Left lung (tissue), 10 donors: ENCODE results near the gene CCDC92. TPM values are rescaled to one million over a fixed set of nuclear protein-coding genes. Genes with fewer than 3 reads are reported as not detected.
A peak's percentile ranks its signal among the peaks of the same experiment; 100 is the strongest.

Experiments used
- ATAC-seq: fragments of 200-7000 bp; cut with Tn5 transposase; one replicate; pipeline ENCODE4 v1.9.1; 2020; ENCODE audit warnings: moderate library complexity
- DNase-seq, 4 donors: peaks; one replicate each; pipeline ENCODE4 v3.0.0-alpha.2; 2013 to 2020
- H3K27ac ChIP-seq, 2 donors: fragments of 200-600 bp; sonication (generic) in 1 of 2; one replicate each; pipeline versions ENCODE4 v1.5.0 to v1.8.0; 2020 to 2021
- H3K27me3 ChIP-seq, 2 donors: fragments of 200-600 bp; sonication (generic) in 1 of 2; one replicate each; pipeline versions ENCODE4 v1.5.0 to v1.8.0; 2020 to 2021
- H3K36me3 ChIP-seq, 2 donors: fragments of 200-600 bp; sonication (generic) in 1 of 2; one replicate each; pipeline versions ENCODE4 v1.5.0 to v1.8.0; 2020 to 2021
- H3K4me1 ChIP-seq, 2 donors: fragments of 200-600 bp; one replicate each; pipeline ENCODE4 v1.8.0; 2021
- H3K4me3 ChIP-seq, 2 donors: fragments of 200-600 bp; sonication (generic) in 1 of 2; one replicate each; pipeline versions ENCODE4 v1.5.0 to v1.8.0; 2020 to 2021; ENCODE audit warnings: mild to moderate bottlenecking in 1 of 2
- H3K9me3 ChIP-seq, 2 donors: fragments of 200-600 bp; sonication (generic) in 1 of 2; one replicate each; pipeline versions ENCODE4 v1.5.0 to v1.8.0; 2020 to 2021
- CTCF ChIP-seq, 2 donors: fragments of 200-600 bp; sonication (generic) in 1 of 2; IDR thresholded peaks; one replicate each; pipeline versions ENCODE4 v1.5.0 to v1.8.0; 2021; ENCODE audit warnings: antibody characterized with exemption in 2 of 2
- intact Hi-C, 2 donors: fragments of 100-400 bp; cut with DNase I; formaldehyde crosslinking; loops; one replicate each; pipeline versions ENCODE4 v1.11.2 to v1.14.2; 2022
- polyA plus RNA-seq, 6 donors: library from polyadenylated mRNA; unstranded; fragments of 120-200 nt; gene quantifications; one replicate each; pipeline ENCODE4 v1.2.1, GENCODE V29; 2013; ENCODE audit not compliant: insufficient read length in 6 of 6
- total RNA-seq, 2 donors: library from RNA; stranded (reverse); fragmentation: NEBNext Ultra II Directional; extraction: Animal tissue kit (Norgen Biotek cat#: 25700); gene quantifications; one replicate each; pipeline ENCODE4 v1.2.1, GENCODE V29; 2021
- donor health status: DM: no; HTN: yes; CAD: no.
- donor health status: DM: no; HTN: no; CAD: no.

Gene CCDC92
- total and polyA plus RNA-seq, 8 donors, result 40.2 to 68.7 (median 58.1) TPM

- DNase-seq (no peak), ATAC-seq (peak; percentile 77)
- Histone ChIP-seq H3K27me3 (no peaks in the 10 kb centered on the region), H3K27ac (peak overlapping the region in 1 of 2 donors; percentile 2), H3K36me3 (peaks cover 0 to 31% of the 10 kb centered on the region in 2 donors), H3K9me3 (peaks cover 0 to 9% of the 10 kb centered on the region in 2 donors), H3K4me3 (no peak overlapping the region), H3K4me1 (peaks cover 0 to 6% of the 10 kb centered on the region in 2 donors)
- intact Hi-C loops, result no loop called here
- no peak for TF ChIP-seq CTCF (IDR thresholded peaks at IDR 0.05)
Measured at GRCh38 chr12:123946152-123946515, 26.5 kb downstream of the CCDC92 start.

GRCh38 chr12:123945287-123946151 is 27.1 kb downstream of the CCDC92 start:
- Histone ChIP-seq H3K27ac (peak overlapping the region in 1 of 2 donors; percentile 2), H3K9me3 (peaks cover 0 to 9% of the 10 kb centered on the region in 2 donors), H3K27me3 (no peaks in the 10 kb centered on the region), H3K36me3 (peaks cover 0 to 37% of the 10 kb centered on the region in 2 donors), H3K4me3 (no peak overlapping the region), H3K4me1 (peaks cover 0 to 6% of the 10 kb centered on the region in 2 donors)
- ATAC-seq (no peak), DNase-seq (no peak)
- TF ChIP-seq CTCF (IDR thresholded peaks at IDR 0.05), result no peak
- intact Hi-C loops, result no loop called here

- ATAC-seq (no peak), DNase-seq (no peak)
- H3K9me3 ChIP-seq, result peaks cover 0 to 9% of the 10 kb centered on the region in 2 donors
- H3K27ac ChIP-seq, result no peak overlapping the region
- peaks cover 0 to 6% of the 10 kb centered on the region in 2 donors for H3K4me1 ChIP-seq
- H3K27me3 ChIP-seq, result no peaks in the 10 kb centered on the region
- peaks cover 0 to 45% of the 10 kb centered on the region in 2 donors for H3K36me3 ChIP-seq
- H3K4me3 ChIP-seq, result no peak overlapping the region
- intact Hi-C loops, result no loop called here
- no peak for TF ChIP-seq CTCF (IDR thresholded peaks at IDR 0.05)
Measured at GRCh38 chr12:123944696-123945095, 27.9 kb downstream of the CCDC92 start.

- no peak for TF ChIP-seq CTCF (IDR thresholded peaks at IDR 0.05)
- intact Hi-C loops, result no loop called here
- Histone ChIP-seq H3K36me3 (peaks cover 0 to 47% of the 10 kb centered on the region in 2 donors), H3K9me3 (peaks cover 0 to 9% of the 10 kb centered on the region in 2 donors), H3K4me3 (no peak overlapping the region), H3K27ac (no peak overlapping the region), H3K27me3 (no peaks in the 10 kb centered on the region), H3K4me1 (peaks cover 0 to 8% of the 10 kb centered on the region in 2 donors)
- DNase-seq, result peak in 1 of 4 donors; percentile 9
- ATAC-seq, result no peak
Measured at GRCh38 chr12:123943816-123944215, 28.8 kb downstream of the CCDC92 start.

- no peak for TF ChIP-seq CTCF (IDR thresholded peaks at IDR 0.05)
- Histone ChIP-seq H3K4me1 (peaks cover 4 to 15% of the 10 kb centered on the region in 2 donors), H3K4me3 (no peak overlapping the region), H3K27ac (no peak overlapping the region), H3K36me3 (peaks cover 0 to 47% of the 10 kb centered on the region in 2 donors), H3K27me3 (no peaks in the 10 kb centered on the region), H3K9me3 (peaks cover 0 to 9% of the 10 kb centered on the region in 2 donors)
- ATAC-seq (no peak), DNase-seq (peak in 3 of 4 donors; percentile 22 to 69 (median 52))
- intact Hi-C loops, result no loop called here
Measured at GRCh38 chr12:123942911-123943648, 29.6 kb downstream of the CCDC92 start.
